ENCODE data around the gene CXCR3. TPM values are rescaled to one million over a fixed set of nuclear protein-coding genes. Genes with fewer than 3 reads are reported as not detected.
A peak's percentile ranks its signal among the peaks of the same experiment; 100 is the strongest.

The CXCR3 gene
- 1 to 10 TPM in 1 of 2 donors, under 1 TPM in 1; 0.50 to 1.7 TPM for total RNA-seq
- under 1 TPM in 4 of 6 donors, not detected in 2; 0.17 to 0.31 (median 0.23) TPM for polyA plus RNA-seq (ENCODE audit: insufficient read length in 6 of 6)
- long read RNA-seq, donor 1, result 0 reads
- long read RNA-seq, donor 2, result 0 reads
- long read RNA-seq, donor 3, result 0 reads
- long read RNA-seq, donor 4, result 0 reads
- long read RNA-seq, donor 5, result 0 reads
- long read RNA-seq, donor 6, result 0 reads
- long read RNA-seq, donor 7, result 0 reads
- long read RNA-seq, donor 8, result 0 reads
- long read RNA-seq, donor 9, result 0 reads
- long read RNA-seq, donor 10, partial matches to known transcripts, result 0 of 3 reads
- long read RNA-seq, donor 10, other reads (novel, unspliced or antisense), result 1 of 3 reads
- long read RNA-seq, donor 11, result 0 reads
- long read RNA-seq, donor 12, result 0 reads

DNA sequence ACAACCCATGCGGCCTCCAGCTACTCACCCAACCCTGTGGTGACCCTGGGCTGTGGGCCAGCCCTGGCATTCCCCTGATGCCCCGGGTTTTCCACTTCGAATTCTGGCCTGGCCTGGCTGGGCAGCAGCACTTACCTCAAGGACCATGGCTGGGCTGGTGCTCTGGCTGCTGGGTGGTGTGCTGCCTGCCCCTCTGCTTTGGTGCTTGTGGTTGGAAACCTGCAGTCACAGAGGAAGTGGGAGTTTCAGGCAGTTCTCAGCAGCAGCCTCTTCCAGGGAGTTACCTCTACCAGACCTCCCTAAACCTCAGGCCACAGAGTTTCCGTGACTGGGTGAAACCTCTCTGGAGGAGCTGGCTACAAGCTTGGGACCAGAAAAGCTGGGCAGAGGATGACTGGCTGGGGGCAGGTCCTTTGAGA lies at the start of gene CXCR3:
Gene CXCR3 (minus strand): TSS at position 209 of the 419 bp plus-strand sequence. CDS start 62 bp downstream, at position 147.
- DNase-seq (peak in 2 of 4 donors; percentile 50 to 61), ATAC-seq (peak; percentile 50)
- Histone ChIP-seq H3K9me3 (no peaks in the 10 kb centered on the region), H3K27ac (no peak within 1 kb of the TSS), H3K36me3 (peaks cover 0 to 9% of the 10 kb centered on the region in 2 donors), H3K4me3 (peak within 1 kb of the TSS in 1 of 2 donors; percentile 16), H3K4me1 (peaks cover 6 to 13% of the 10 kb centered on the region in 2 donors), H3K27me3 (no peaks in the 10 kb centered on the region)
- intact Hi-C loops (cut with DNase I), result no loop called here
- TF ChIP-seq, protein P1, sequence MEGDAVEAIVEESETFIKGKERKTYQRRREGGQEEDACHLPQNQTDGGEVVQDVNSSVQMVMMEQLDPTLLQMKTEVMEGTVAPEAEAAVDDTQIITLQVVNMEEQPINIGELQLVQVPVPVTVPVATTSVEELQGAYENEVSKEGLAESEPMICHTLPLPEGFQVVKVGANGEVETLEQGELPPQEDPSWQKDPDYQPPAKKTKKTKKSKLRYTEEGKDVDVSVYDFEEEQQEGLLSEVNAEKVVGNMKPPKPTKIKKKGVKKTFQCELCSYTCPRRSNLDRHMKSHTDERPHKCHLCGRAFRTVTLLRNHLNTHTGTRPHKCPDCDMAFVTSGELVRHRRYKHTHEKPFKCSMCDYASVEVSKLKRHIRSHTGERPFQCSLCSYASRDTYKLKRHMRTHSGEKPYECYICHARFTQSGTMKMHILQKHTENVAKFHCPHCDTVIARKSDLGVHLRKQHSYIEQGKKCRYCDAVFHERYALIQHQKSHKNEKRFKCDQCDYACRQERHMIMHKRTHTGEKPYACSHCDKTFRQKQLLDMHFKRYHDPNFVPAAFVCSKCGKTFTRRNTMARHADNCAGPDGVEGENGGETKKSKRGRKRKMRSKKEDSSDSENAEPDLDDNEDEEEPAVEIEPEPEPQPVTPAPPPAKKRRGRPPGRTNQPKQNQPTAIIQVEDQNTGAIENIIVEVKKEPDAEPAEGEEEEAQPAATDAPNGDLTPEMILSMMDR (IDR thresholded peaks at IDR 0.05), result no peak

GRCh38 chrX:71667328-71668247 lies 49.3 kb upstream of the CXCR3 start, which contains the start of gene LOC101059915:
Gene LOC101059915, plus strand, starts transcription at chrX:71667546.
- intact Hi-C loops (cut with DNase I), result no loop called here
- Histone ChIP-seq H3K27me3 (no peaks in the 10 kb centered on the region), H3K4me1 (no peaks in the 10 kb centered on the region), H3K27ac (no peak within 1 kb of the TSS), H3K36me3 (no peaks in the 10 kb centered on the region), H3K4me3 (no peak within 1 kb of the TSS), H3K9me3 (no peaks in the 10 kb centered on the region)
- TF ChIP-seq, protein P1 (IDR thresholded peaks at IDR 0.05), result no peak
- ATAC-seq (no peak), DNase-seq (peak in 1 of 4 donors; percentile 26)

DNA sequence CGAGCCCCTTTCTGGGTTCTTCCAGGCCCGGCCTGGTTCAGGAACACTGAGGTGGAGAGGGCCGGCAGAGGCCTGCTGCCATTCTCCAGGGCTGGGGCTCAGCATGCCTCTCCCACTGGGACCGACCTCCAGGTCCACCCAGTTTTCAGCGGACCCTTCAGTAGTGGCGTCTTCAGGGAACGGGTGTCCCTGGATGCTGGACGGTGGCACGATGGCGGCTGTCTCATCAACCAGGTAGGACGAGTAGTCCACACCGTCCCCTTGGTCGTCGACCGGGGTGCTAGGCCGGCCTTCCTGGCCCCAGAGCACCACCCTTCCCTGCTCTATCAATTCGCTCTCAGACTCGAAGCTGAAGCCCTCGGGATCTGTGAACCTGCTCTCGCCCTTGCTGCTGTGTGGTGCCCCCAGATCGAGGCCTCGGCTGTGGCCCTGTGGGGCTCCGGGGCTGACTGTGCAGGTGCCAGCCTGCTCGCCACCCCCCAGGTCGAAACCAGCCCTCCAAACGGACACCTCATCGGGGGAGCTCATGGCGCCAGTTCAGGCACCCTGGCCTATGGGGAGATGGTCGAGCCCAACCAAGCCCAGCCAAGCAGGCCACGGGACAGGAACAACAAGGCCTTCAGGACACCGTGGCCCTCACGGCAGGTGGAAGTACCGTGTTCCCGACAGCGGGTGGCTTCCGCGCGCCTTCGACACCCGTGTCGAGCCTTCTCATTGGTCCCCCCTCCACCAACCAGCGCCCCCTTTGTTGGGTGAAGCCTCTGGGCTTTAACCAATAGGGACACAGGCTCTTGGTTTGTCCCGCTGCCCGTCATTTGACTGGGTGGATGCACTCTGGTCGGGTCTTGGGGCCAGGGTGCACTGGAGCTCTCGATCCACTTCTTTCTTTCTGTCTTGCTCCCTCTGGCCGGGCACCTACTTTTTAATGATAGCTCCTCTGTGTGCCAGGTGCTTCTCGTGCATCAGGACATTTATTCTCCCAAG lies 48.2 kb upstream of the CXCR3 start:
- DNase-seq (no peak), ATAC-seq (no peak)
- Histone ChIP-seq H3K27ac (no peak overlapping the region), H3K36me3 (no peaks in the 10 kb centered on the region), H3K4me1 (no peaks in the 10 kb centered on the region), H3K27me3 (no peaks in the 10 kb centered on the region), H3K4me3 (no peak overlapping the region), H3K9me3 (no peaks in the 10 kb centered on the region)
- TF ChIP-seq, protein P1 (IDR thresholded peaks at IDR 0.05), result no peak
- intact Hi-C loops (cut with DNase I), result no loop called here

DNA sequence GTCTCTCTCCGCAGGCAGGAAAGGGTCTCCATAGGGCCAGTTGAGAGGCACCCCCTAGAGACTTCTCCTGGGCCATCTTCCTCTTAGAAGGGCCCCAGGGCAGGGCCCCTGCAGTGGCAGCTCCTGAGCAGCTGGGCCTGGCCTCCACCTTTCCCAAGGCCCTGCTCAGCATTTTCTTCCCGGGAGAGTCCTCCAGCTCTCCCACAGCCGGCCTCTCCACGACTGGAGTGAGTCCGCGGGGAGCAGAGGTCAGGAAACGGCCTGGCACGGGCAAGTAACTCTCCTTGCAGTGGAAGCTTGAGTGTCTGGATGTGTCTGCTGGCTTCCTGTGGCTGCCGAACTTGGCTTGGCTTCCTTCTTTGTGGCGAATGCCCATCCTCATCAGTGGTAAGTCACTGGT lies 47.4 kb upstream of the CXCR3 start:
- H3K4me1 ChIP-seq, result no peaks in the 10 kb centered on the region
- no peak overlapping the region for H3K27ac ChIP-seq
- intact Hi-C loops (cut with DNase I), result no loop called here
- no peaks in the 10 kb centered on the region for H3K9me3 ChIP-seq
- no peak for DNase-seq
- H3K4me3 ChIP-seq, result no peak overlapping the region
- no peak for ATAC-seq
- TF ChIP-seq, protein P1 (IDR thresholded peaks at IDR 0.05), result no peak
- no peaks in the 10 kb centered on the region for H3K36me3 ChIP-seq
- no peaks in the 10 kb centered on the region for H3K27me3 ChIP-seq
